ES-I3 (cell line): ENCODE measurements around the gene PRSS12.

Source experiments
- H3K36me3 ChIP-seq: 2 replicates; pipeline ENCODE4 v1.6.1; 2013; ENCODE audit warnings: mild to moderate bottlenecking, low read length, control low read depth, moderate library complexity; ENCODE audit not compliant: insufficient read depth
- H3K4me1 ChIP-seq: 2 replicates; pipeline ENCODE4 v1.6.1; 2013; ENCODE audit warnings: mild to moderate bottlenecking, control low read depth, low read length; ENCODE audit not compliant: insufficient read depth
- H3K9ac ChIP-seq: 2 replicates; pipeline ENCODE4 v1.6.1; 2013; ENCODE audit warnings: low read depth, mild to moderate bottlenecking, low read length, moderate library complexity
- H3K9me3 ChIP-seq: 2 replicates; pipeline ENCODE4 v1.6.1; 2013; ENCODE audit warnings: mild to moderate bottlenecking, low read length, moderate library complexity; ENCODE audit not compliant: control insufficient read depth, insufficient read depth

PRSS12 gene

GRCh38 chr4:118346495-118346894 lies 6.3 kb downstream of the PRSS12 start:
- Histone ChIP-seq H3K36me3 (no peaks in the 10 kb centered on the region), H3K4me1 (peaks cover 4% of the 10 kb centered on the region; the same call in 1 of the 2 replicates), H3K9me3 (no peaks in the 10 kb centered on the region), H3K9ac (no peak overlapping the region)

- Histone ChIP-seq H3K9me3 (no peaks in the 10 kb centered on the region), H3K36me3 (no peaks in the 10 kb centered on the region), H3K9ac (no peak overlapping the region), H3K4me1 (peaks cover 4% of the 10 kb centered on the region; the same call in 1 of the 2 replicates)
Observed at GRCh38 chr4:118345813-118346212, 7.0 kb downstream of the PRSS12 start.

DNA sequence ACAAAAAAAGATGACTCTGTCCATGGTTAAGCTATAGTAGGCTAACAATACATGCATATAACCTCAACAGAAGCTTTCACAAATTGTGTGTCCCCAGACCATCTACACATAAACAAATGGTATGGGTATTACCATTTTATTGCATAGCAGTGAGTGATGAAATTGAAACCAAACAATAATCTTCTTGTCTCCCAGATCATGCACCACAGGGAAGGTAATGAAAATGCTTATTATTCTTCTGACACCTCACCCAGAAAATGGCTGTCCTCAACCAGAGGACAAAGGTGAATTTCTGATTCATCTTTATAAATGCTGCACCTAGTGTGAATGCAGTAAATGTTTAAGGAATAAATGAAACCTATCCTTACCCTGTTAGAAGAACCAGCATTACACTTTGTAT lies 8.0 kb downstream of the PRSS12 start:
- Histone ChIP-seq H3K9ac (no peak overlapping the region), H3K4me1 (peaks cover 12% of the 10 kb centered on the region; the same call in 1 of the 2 replicates), H3K36me3 (no peaks in the 10 kb centered on the region), H3K9me3 (no peaks in the 10 kb centered on the region)

DNA sequence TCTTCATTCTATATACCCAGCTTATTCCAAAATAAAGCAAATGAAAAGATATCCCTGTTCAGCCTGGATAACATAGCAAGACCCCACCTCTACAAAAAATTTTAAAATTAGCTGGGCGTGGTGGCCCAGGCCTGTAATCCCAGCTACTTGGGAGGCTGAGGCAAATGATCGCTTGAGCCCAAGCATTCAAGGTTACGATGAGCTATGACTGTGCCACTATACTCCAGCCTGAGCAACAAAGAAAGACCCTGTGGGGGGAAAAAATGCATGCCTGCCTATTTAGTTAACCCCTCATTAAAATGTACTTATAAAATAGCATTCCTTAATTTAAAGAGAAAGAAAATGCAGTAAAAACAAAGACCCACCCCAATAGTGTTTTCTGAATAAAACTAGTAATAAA lies 9.3 kb downstream of the PRSS12 start:
- no peaks in the 10 kb centered on the region for H3K36me3 ChIP-seq
- H3K4me1 ChIP-seq: peaks cover 12% of the 10 kb centered on the region; the same call in 1 of the 2 replicates
- no peaks in the 10 kb centered on the region for H3K9me3 ChIP-seq
- H3K9ac ChIP-seq: no peak overlapping the region

DNA sequence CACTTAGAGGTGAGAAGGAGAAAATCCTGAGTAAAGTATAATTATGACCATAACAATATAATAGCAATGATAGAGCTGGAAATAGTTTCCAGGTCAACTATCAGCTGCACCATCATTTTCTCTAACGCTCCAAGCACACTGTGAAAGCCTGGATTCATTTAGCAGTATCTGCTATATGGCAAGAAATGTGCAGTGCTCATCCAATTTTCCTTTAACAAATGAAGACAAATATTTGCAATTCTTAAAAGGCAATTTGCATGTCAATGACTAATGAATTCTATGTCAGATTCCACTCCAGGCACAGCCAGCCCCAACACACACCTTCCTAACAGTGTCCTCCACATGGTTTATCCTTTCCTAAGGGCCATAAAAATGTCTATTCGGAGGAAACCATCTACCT lies 12.7 kb downstream of the PRSS12 start:
- Histone ChIP-seq H3K9me3 (no peaks in the 10 kb centered on the region), H3K9ac (no peak overlapping the region), H3K36me3 (no peaks in the 10 kb centered on the region), H3K4me1 (peaks cover 12% of the 10 kb centered on the region)

DNA sequence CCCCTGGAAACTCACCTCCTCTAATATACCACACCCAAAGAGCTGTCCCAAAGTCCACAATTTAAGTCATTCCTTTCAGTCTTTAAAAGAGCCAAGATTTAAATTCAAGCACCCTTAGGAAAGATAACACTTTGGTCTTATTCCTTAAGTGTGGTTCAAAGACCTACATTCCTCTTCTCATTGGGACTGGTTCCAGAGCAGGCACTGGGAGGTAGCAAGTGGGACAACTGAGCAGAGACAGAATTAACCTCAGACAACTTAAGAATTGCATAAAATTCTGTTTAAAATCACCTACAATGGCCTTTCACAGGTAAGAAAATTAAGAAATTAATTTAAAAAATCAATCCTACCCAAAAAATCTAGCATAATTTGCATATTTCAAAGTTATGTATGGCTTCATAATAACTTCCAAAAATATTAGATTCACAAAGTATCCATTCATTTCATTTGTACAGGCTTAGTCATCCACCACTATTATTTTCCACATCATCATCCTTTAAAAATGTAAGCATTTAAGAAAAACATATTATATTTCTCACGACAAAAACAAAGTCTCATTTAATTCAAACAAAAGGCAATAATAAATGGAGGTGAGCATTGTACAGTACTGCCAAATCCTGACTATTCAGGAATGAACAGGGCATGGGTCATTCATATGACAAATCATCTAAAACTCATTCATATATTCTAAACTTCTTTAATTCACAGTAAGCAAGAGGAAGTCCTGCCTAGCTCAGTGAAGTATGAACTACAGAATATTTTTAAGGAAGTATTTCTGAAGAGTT lies 13.6 kb downstream of the PRSS12 start:
- H3K36me3 ChIP-seq: no peaks in the 10 kb centered on the region
- no peak overlapping the region for H3K9ac ChIP-seq

DNA sequence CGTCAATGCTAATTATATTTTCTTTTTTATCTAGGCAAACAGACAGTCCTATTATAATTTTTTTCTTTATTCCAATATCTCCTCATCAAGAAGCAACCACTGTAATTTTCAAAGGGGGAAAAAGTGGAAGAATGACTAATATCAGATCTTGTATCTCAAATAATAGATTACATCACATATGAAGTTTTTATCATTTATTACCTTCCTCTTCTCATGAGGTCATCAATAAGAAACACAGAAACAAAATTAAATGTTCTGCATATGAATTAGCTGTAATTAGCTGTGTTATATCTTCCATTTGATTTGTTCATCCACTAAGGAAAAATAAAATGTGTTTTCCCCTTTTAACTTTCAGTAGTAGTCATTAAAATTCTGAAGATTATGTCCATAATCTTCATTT lies 14.3 kb downstream of the PRSS12 start:
- Histone ChIP-seq H3K9ac (no peak overlapping the region), H3K4me1 (peaks cover 10% of the 10 kb centered on the region), H3K9me3 (no peaks in the 10 kb centered on the region), H3K36me3 (no peaks in the 10 kb centered on the region)

More for the DNA sequence above, 13.6 kb downstream of the PRSS12 start:
- peaks cover 12% of the 10 kb centered on the region for H3K4me1 ChIP-seq
- no peaks in the 10 kb centered on the region for H3K9me3 ChIP-seq

DNA sequence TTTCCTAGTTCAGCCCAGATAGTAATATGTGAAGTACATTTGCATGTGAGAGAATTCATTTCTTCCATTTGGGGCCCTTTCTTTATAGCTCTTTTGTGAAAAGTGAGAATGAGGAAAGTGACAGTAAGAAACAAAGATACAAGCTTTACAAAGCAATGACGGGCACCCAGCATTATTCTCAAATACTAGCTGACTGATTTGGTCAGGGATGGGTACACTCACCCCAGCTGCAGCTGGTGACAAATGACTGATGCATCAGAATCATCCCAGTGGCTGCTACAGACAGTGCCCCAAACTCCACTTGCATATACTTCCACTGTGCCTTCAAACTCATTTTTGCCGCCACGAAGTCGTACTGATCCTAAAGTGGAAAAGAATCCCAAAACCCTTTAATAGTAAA lies 14.8 kb downstream of the PRSS12 start:
- peaks cover 8% of the 10 kb centered on the region for H3K4me1 ChIP-seq
- no peak overlapping the region for H3K9ac ChIP-seq
- H3K9me3 ChIP-seq: no peaks in the 10 kb centered on the region
- H3K36me3 ChIP-seq: no peaks in the 10 kb centered on the region

DNA sequence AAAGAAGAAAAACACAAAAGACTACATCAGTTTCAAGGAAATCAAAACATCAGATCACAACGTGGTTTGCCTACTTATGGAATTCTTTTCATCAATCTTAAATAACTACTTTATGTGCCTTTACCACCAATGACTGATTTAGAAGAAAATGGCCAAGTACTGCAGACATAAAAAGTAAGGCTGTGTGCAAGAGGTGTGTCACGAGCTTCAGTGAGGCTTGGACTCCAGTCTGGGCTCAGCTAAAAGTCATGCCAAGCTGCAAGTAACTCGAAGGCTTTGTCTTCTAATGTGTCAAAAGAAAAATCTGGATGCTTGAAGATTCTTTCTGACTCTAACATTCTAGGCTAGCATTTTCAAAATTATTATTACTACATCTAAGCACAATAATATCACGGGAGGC lies 17.0 kb downstream of the PRSS12 start:
- Histone ChIP-seq H3K4me1 (peaks cover 8% of the 10 kb centered on the region), H3K36me3 (no peaks in the 10 kb centered on the region), H3K9me3 (no peaks in the 10 kb centered on the region), H3K9ac (no peak overlapping the region)

GRCh38 chr4:118335324-118335723 lies 17.5 kb downstream of the PRSS12 start:
- H3K9me3 ChIP-seq: no peaks in the 10 kb centered on the region
- H3K36me3 ChIP-seq: no peaks in the 10 kb centered on the region
- H3K4me1 ChIP-seq: peaks cover 4% of the 10 kb centered on the region
- no peak overlapping the region for H3K9ac ChIP-seq

DNA sequence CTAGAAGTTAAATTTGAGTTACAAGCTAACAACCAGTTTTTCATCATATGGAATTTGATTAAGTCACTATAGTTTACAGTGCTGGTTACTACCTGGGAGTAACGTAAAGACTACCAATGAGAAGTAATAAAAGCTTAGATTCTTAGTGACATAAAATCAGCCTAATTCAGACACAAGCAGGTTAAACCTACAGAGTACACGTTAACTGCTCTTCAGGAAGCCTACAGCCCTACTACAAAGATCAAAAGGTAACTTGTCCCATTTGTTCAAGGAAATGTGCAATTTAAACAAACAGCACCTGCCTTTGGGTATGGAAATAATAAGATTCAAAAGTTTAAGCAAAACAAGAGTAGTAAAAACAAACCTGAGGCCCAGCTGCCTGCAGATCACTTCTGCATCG lies 21.5 kb downstream of the PRSS12 start:
- no peaks in the 10 kb centered on the region for H3K9me3 ChIP-seq
- H3K4me1 ChIP-seq: no peaks in the 10 kb centered on the region
- no peak overlapping the region for H3K9ac ChIP-seq
- H3K36me3 ChIP-seq: no peaks in the 10 kb centered on the region

DNA sequence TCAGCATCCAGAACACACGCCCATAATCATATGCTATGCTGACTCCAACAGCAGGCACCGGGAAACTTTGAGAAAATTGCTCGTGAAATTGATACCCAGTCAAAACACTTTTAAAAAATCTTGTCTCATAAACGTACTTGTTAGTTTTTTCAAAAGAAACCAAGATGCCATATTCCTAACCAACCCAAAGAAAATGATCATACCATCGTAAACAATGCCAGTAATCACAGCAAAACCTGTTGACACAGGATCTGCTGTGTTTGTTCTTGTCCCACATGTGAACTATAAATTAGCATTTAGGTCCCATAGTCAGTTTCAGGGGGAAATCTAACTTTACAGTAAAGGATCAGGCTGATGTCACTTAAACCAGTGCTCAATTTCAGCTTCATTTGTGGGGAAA lies 23.0 kb downstream of the PRSS12 start:
- no peak overlapping the region for H3K9ac ChIP-seq
- H3K4me1 ChIP-seq: peaks cover 9% of the 10 kb centered on the region; the same call in 1 of the 2 replicates
- no peaks in the 10 kb centered on the region for H3K36me3 ChIP-seq
- H3K9me3 ChIP-seq: no peaks in the 10 kb centered on the region

- no peaks in the 10 kb centered on the region for H3K9me3 ChIP-seq
- H3K9ac ChIP-seq: no peak overlapping the region
- no peaks in the 10 kb centered on the region for H3K36me3 ChIP-seq
- H3K4me1 ChIP-seq: peaks cover 9% of the 10 kb centered on the region; the same call in 1 of the 2 replicates
Observed at GRCh38 chr4:118327554-118328241, 25.1 kb downstream of the PRSS12 start.

DNA sequence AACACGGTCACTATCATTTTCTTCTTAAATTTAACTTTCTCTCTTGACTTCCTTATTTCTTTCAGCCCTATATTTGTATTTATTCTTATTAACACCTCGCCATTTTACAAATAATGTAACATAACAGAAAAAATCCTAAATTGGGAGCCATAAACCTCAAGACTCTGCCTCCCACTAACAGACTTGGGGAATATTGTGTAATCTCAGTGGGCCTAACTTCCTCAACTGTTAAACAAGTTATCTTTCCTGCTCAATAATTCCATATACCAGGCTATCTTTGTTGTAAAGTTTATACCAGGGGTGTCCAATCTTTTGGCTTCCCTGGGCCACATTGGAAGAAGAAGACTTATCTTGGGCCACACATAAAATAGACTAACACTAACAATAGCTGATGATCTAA lies 26.2 kb downstream of the PRSS12 start:
- Histone ChIP-seq H3K36me3 (no peaks in the 10 kb centered on the region), H3K4me1 (peaks cover 9% of the 10 kb centered on the region; the same call in 1 of the 2 replicates), H3K9me3 (no peaks in the 10 kb centered on the region), H3K9ac (no peak overlapping the region)

GRCh38 chr4:118325431-118325830 lies 27.4 kb downstream of the PRSS12 start:
- Histone ChIP-seq H3K9ac (no peak overlapping the region), H3K36me3 (no peaks in the 10 kb centered on the region), H3K4me1 (peaks cover 9% of the 10 kb centered on the region; the same call in 1 of the 2 replicates), H3K9me3 (no peaks in the 10 kb centered on the region)
